Mucosa of rectum (tissue), 2 donors: ENCODE measurements around the gene CCNG2.

ENCODE experiments used
- H3K27ac ChIP-seq, 2 donors: one replicate each; pipeline ENCODE4 v1.7.0; 2013; ENCODE audit warnings: inconsistent platforms in 2 of 2, low read depth in 2 of 2, low read length in 2 of 2
- H3K27me3 ChIP-seq, 2 donors: one replicate each; pipeline ENCODE4 v1.7.0; 2013; ENCODE audit warnings: low read length in 2 of 2; ENCODE audit not compliant: control insufficient read depth in 2 of 2, insufficient read depth in 2 of 2
- H3K36me3 ChIP-seq, 2 donors: one replicate each; pipeline ENCODE4 v1.7.0; 2013; ENCODE audit warnings: low read length in 2 of 2; ENCODE audit not compliant: control insufficient read depth in 2 of 2, insufficient read depth in 2 of 2
- H3K4me1 ChIP-seq, 2 donors: one replicate each; pipeline ENCODE4 v1.7.0; 2013; ENCODE audit warnings: low read length in 2 of 2, mild to moderate bottlenecking in 1 of 2; ENCODE audit not compliant: control insufficient read depth in 2 of 2, insufficient read depth in 2 of 2
- H3K4me3 ChIP-seq, 2 donors: one replicate each; pipeline ENCODE4 v1.7.0; 2013; ENCODE audit warnings: low read length in 2 of 2
- H3K9ac ChIP-seq, 2 donors: one replicate each; pipeline ENCODE4 v1.7.0; 2013; ENCODE audit warnings: low read length in 2 of 2, low read depth in 1 of 2, mild to moderate bottlenecking in 1 of 2
- H3K9me3 ChIP-seq, 2 donors: one replicate each; pipeline ENCODE4 v1.7.0; 2013; ENCODE audit warnings: low read length in 2 of 2; ENCODE audit not compliant: control insufficient read depth in 2 of 2
- donor health status: healthy.
- donor health status: Normal muscosa, but diverticular disease.

The CCNG2 gene

DNA sequence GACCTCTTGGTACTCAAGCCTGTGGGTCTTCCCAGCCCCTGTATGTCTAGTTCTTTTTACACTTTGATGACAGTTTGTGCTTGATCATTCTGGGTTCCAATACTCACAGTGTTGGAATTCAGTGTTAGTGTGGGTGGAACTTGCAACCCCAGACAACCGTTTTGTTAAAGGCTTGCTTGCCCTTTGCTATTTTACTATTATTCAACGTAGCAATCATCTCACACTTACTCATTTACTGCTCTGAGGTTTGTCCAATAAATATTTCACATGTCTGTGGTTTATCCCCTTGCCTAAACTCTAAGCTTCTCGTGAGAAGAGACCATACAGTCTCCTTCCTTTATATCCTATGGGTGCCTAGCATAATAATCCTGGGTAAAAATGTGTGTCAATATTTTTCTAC is 15.3 kb downstream of the CCNG2 start:
- Histone ChIP-seq H3K27me3 (no peaks in the 10 kb centered on the region), H3K36me3 (peaks cover 18 to 22% of the 10 kb centered on the region in 2 donors), H3K9ac (no peak overlapping the region), H3K4me1 (no peaks in the 10 kb centered on the region), H3K9me3 (no peaks in the 10 kb centered on the region), H3K27ac (no peak overlapping the region), H3K4me3 (no peak overlapping the region)

DNA sequence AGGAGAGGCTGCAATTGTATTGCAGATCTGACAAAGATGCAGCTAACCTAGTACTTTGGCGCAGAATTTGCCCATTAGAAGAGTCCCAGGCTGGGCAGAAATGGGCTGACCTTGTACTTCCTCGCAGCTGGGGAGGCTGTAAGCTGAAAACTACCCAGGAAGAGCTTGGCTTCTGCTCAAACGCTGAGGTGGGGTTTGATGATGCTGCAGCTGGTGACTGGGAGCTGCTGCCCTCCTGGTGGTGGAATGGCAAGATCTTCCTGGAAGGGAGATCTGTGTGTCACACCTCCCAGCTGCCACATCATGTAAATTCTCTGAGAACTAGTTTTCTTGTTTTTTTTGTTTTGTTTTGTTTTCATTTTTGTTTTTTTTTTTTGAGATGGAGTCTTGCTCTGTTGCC is 17.4 kb downstream of the CCNG2 start:
- Histone ChIP-seq H3K9ac (no peak overlapping the region), H3K4me3 (no peak overlapping the region), H3K4me1 (no peaks in the 10 kb centered on the region), H3K27me3 (no peaks in the 10 kb centered on the region), H3K9me3 (no peaks in the 10 kb centered on the region), H3K36me3 (peaks cover 4 to 8% of the 10 kb centered on the region in 2 donors), H3K27ac (no peak overlapping the region)

DNA sequence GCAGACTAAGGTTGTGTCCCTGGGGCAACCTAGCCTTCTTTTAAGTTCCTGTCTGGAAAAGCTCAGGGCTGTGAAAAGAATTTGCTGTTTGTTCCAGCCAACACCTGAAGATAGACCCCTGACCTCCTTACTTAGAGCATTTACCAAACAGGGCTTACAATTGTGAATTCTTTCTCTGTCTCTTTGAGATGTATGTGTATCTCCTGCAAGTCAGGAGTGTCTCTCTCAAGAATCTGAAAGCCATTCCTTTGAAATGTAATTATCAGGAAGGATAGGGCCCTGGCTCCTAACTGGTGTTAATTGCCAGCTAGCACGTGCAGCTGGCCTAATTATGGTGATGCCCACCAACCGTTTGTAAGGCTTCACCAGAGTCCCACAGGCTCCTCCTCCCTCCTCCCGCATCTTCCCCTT is 18.2 kb downstream of the CCNG2 start:
- H3K27me3 ChIP-seq = no peaks in the 10 kb centered on the region
- no peak overlapping the region for H3K9ac ChIP-seq
- H3K36me3 ChIP-seq = peaks cover 0 to 3% of the 10 kb centered on the region in 2 donors
- H3K9me3 ChIP-seq = no peaks in the 10 kb centered on the region
- H3K4me3 ChIP-seq = no peak overlapping the region
- no peaks in the 10 kb centered on the region for H3K4me1 ChIP-seq
- no peak overlapping the region for H3K27ac ChIP-seq

DNA sequence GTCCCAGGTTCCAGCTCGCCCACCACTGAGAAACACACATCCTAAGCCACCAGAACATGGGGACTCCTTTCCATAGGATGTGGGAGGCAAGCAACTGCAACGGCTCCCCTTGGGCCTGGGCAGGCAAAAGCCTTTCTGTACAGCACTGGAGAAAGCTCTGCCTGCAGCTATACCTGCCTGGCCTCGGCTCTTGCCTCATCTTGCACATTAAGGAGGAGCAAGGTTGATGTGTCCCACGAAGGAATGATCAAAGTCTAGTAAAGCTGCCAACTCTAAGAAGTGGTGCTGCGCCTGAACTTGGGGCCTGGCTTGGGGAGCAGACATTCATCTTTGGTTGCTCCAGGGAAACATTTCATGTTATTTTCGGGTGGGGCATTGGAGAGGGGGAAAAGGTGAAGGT is 19.6 kb downstream of the CCNG2 start:
- H3K4me3 ChIP-seq = no peak overlapping the region
- no peak overlapping the region for H3K9ac ChIP-seq
- no peaks in the 10 kb centered on the region for H3K4me1 ChIP-seq
- H3K9me3 ChIP-seq = no peaks in the 10 kb centered on the region
- no peaks in the 10 kb centered on the region for H3K36me3 ChIP-seq
- no peak overlapping the region for H3K27ac ChIP-seq
- no peaks in the 10 kb centered on the region for H3K27me3 ChIP-seq

DNA sequence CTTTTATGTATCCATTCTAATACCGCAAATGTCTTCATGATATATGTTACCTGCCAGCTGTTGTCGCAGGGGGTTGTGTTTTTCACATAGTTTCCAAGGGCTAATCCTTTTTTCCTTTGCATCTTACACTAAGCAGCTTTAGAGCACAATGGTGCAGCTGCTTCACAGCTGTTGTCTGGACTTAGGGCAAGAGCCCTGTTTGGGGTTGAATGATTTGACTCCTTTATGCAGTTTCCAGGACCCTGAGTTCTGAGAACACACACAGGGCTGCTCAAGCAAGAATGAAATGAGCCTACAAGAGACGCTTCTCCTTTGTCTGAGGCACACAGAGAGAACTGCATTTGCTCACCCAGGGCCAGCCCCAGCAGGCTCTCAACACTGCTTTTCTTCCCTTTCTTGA is 20.2 kb downstream of the CCNG2 start:
- no peaks in the 10 kb centered on the region for H3K36me3 ChIP-seq
- H3K4me3 ChIP-seq = no peak overlapping the region
- H3K27me3 ChIP-seq = no peaks in the 10 kb centered on the region
- H3K4me1 ChIP-seq = no peaks in the 10 kb centered on the region
- H3K9me3 ChIP-seq = no peaks in the 10 kb centered on the region
- H3K27ac ChIP-seq = no peak overlapping the region
- H3K9ac ChIP-seq = no peak overlapping the region

DNA sequence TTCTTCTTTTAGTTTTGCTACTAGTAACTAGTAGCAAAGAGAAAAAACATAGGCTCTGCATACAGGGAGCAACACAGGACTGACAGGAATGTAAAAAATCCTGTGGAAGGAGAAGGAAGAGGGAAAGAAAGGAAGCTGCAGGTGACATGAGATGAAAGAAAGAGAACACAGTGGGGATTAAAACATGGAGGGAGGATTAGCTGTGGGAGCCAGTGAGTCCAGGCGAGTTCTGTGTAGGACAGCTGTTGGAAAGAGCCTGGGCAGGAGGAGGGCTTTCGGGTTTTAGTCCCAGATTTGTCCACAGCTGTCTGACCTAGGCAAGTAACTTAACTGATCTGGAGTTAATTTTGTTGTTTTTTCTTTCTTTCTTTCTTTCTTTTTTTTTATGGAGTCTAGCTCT is 21.6 kb downstream of the CCNG2 start:
- H3K4me1 ChIP-seq = no peaks in the 10 kb centered on the region
- no peaks in the 10 kb centered on the region for H3K27me3 ChIP-seq
- H3K27ac ChIP-seq = no peak overlapping the region
- H3K9ac ChIP-seq = no peak overlapping the region
- H3K4me3 ChIP-seq = no peak overlapping the region
- no peaks in the 10 kb centered on the region for H3K9me3 ChIP-seq
- no peaks in the 10 kb centered on the region for H3K36me3 ChIP-seq

DNA sequence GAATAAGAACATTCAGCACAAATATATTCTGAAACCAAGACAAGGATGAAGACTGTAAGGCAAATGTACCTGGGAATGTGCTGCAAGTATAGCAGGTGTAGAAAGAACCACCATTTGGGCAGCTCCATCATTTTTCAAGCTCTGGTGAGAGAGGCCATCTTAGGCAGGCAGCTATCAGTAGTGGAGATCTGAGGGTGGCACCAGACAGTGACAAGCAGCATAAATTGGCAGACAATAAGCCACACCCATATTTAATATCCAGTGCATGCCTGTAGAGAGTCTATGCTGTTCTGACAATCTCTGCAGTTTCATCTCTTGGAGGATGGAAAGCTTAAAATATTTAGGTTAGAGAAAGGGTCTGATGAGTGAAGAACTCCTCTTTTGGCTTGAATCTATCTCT is 22.5 kb downstream of the CCNG2 start:
- Histone ChIP-seq H3K27ac (no peak overlapping the region), H3K9me3 (no peaks in the 10 kb centered on the region), H3K4me1 (no peaks in the 10 kb centered on the region), H3K27me3 (no peaks in the 10 kb centered on the region), H3K4me3 (no peak overlapping the region), H3K9ac (no peak overlapping the region), H3K36me3 (no peaks in the 10 kb centered on the region)

DNA sequence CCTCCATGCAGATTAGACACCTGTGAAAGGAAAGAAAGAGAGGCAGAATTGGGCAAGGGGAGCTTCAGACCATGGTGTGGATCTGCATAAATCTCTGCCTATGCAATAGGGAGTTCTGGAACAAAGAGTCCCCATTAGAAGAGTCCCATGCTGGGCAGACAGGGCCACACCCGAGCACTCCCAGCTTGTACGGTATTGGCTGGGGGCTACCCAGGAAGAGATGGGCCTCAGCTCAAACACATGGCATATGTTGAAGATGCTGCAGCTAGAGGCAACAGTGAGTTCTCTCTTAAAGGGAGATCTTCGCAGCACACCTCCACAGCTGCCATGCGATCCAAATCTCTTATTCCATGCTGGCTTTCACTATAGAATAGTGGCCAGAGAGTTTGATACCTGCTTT is 24.7 kb downstream of the CCNG2 start:
- no peak overlapping the region for H3K4me3 ChIP-seq
- H3K27me3 ChIP-seq = no peaks in the 10 kb centered on the region
- no peak overlapping the region for H3K9ac ChIP-seq
- no peaks in the 10 kb centered on the region for H3K9me3 ChIP-seq
- H3K36me3 ChIP-seq = no peaks in the 10 kb centered on the region
- H3K4me1 ChIP-seq = no peaks in the 10 kb centered on the region
- H3K27ac ChIP-seq = no peak overlapping the region

DNA sequence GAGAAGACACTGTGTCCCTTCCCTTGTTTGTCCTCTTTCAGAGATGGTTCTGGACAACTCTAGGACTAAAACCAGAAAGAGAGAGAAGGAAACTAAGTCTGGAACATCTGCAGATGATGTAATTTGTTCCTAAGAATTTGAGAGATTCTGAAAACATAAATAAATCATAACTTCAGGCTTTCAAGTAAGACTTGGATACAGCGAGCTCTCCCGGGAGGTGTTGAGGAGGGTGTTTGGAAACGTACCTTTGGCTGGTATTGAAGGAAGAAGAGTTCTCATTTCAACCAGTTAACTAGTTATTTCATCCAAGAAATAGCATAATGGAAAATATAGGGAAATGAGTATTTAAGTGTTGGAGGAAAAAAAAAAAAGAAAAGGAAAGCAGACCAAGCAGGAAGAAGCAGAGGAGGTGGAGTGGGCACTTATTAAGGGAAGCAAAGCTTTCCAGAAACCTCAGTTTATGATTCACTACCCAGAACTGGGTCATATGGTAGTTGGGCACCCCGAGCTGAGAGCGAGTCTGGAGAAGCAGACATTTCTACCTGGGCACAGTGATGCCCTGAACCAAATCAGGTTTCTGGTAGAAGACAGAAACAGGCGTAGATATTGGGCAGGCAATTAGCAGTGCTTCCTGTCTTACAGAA is 26.9 kb downstream of the CCNG2 start:
- Histone ChIP-seq H3K27ac (no peak overlapping the region), H3K4me1 (no peaks in the 10 kb centered on the region), H3K9ac (no peak overlapping the region), H3K36me3 (no peaks in the 10 kb centered on the region), H3K27me3 (no peaks in the 10 kb centered on the region), H3K9me3 (no peaks in the 10 kb centered on the region), H3K4me3 (no peak overlapping the region)

DNA sequence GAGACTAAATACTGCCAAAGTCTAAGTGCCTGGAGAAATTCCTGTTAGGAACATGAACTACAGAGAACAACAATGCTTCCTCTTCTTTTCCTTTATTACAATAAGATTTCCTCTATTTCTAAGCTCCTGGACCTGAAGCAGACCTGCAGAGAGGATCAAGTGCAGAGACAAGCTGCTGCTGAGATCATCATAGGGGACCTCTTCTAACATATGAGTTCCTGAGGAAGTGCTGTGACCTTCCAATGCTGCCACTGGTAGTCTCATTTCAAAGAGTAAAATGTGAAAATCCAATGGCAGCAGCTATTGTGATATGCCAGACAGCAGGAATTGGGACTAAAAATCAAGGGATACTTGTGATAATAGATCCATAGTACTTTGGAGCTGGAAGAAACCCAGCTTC is 28.0 kb downstream of the CCNG2 start:
- H3K9ac ChIP-seq = no peak overlapping the region
- no peaks in the 10 kb centered on the region for H3K9me3 ChIP-seq
- no peaks in the 10 kb centered on the region for H3K36me3 ChIP-seq
- H3K4me3 ChIP-seq = no peak overlapping the region
- no peak overlapping the region for H3K27ac ChIP-seq
- H3K4me1 ChIP-seq = no peaks in the 10 kb centered on the region
- no peaks in the 10 kb centered on the region for H3K27me3 ChIP-seq

DNA sequence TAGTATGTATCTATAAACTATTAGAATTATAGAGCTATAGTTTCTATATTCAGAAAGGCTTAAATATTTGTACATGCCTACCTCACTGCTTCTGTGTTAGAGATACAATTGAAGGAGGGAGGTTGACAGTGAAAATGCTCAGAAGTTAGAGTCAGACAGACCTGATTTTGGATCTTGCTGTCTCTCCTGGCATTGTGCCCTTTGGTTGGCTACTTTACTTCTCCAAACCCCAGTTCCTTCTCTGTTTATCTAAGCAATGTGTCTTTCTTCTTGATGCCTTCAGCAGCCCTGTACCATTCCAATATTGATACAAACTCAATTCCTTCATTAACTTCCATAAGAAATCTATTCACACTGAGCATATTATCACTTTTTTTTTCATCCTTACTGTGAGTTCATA is 28.7 kb downstream of the CCNG2 start:
- H3K9me3 ChIP-seq = no peaks in the 10 kb centered on the region
- no peaks in the 10 kb centered on the region for H3K4me1 ChIP-seq
- H3K27me3 ChIP-seq = no peaks in the 10 kb centered on the region
- no peak overlapping the region for H3K9ac ChIP-seq
- no peak overlapping the region for H3K4me3 ChIP-seq
- H3K36me3 ChIP-seq = no peaks in the 10 kb centered on the region
- H3K27ac ChIP-seq = no peak overlapping the region
